PFSK-1 (cell line): ENCODE results near the gene XPNPEP1.

Experiments used
- FOXP2 ChIP-seq: optimal IDR thresholded peaks from 2 replicates; pipeline ENCODE3; 2011; ENCODE audit warnings: borderline replicate concordance, control low read depth, inconsistent platforms; ENCODE audit not compliant: insufficient read depth; ENCODE audit errors: extremely low read length, extremely low read depth
- POLR2AphosphoS5 ChIP-seq: IDR thresholded peaks from 2 replicates; pipeline ENCODE4 v1.6.1; 2012; ENCODE audit warnings: low read depth, mild to moderate bottlenecking, control low read depth, low read length, moderate library complexity
- REST ChIP-seq, 2 experiments: IDR thresholded peaks; 2 replicates each; pipeline versions ENCODE4 v1.6.1 to v1.8.0; 2011 to 2012; ENCODE audit warnings: low read depth in 2 of 2, low read length in 2 of 2, control low read depth in 1 of 2, inconsistent platforms in 1 of 2, mild to moderate bottlenecking in 1 of 2, moderate library complexity in 1 of 2; ENCODE audit not compliant: insufficient read depth in 1 of 2
- SIN3A ChIP-seq: IDR thresholded peaks from 2 replicates; pipeline ENCODE4 v1.6.1; 2012; ENCODE audit warnings: mild to moderate bottlenecking, low read length, moderate library complexity, borderline replicate concordance; ENCODE audit not compliant: insufficient read depth
- TAF1 ChIP-seq: IDR thresholded peaks from 2 replicates; pipeline ENCODE4 v1.6.1; 2012; ENCODE audit warnings: low read length, control low read depth, borderline replicate concordance; ENCODE audit not compliant: insufficient read depth

Gene XPNPEP1

GRCh38 chr10:109892931-109893330, 30.4 kb downstream of the XPNPEP1 start:
- TF ChIP-seq TAF1 = no peak
- TF ChIP-seq FOXP2 = no peak
- TF ChIP-seq POLR2AphosphoS5 = no peak

GRCh38 chr10:109892117-109892516, 31.2 kb downstream of the XPNPEP1 start:
- no peak for TF ChIP-seq POLR2AphosphoS5
- TF ChIP-seq SIN3A = no peak
- no peak for TF ChIP-seq FOXP2
- no peak for TF ChIP-seq TAF1
- TF ChIP-seq REST (IDR thresholded peaks at IDR 0.05; ENCODE audit: insufficient read depth in 1 of 2, low read depth in 2 of 2, low read length in 2 of 2) = no peak

- TF ChIP-seq TAF1 (no peak), SIN3A (no peak), REST (IDR thresholded peaks at IDR 0.05; ENCODE audit: insufficient read depth in 1 of 2, low read depth in 2 of 2, low read length in 2 of 2) (no peak), FOXP2 (no peak), POLR2AphosphoS5 (no peak)
Measured at GRCh38 chr10:109891105-109891504, 32.2 kb downstream of the XPNPEP1 start.

GRCh38 chr10:109889867-109890266, 33.4 kb downstream of the XPNPEP1 start:
- TF ChIP-seq FOXP2 (no peak), REST (IDR thresholded peaks at IDR 0.05; ENCODE audit: insufficient read depth in 1 of 2, low read depth in 2 of 2, low read length in 2 of 2) (no peak), SIN3A (no peak), TAF1 (no peak), POLR2AphosphoS5 (no peak)

GRCh38 chr10:109887776-109888175, 35.5 kb downstream of the XPNPEP1 start:
- TF ChIP-seq REST (IDR thresholded peaks at IDR 0.05; ENCODE audit: insufficient read depth in 1 of 2, low read depth in 2 of 2, low read length in 2 of 2) (no peak), FOXP2 (no peak)
